ENCODE measurements around the gene NDUFA3.

Gene NDUFA3

GRCh38 chr19:54137699-54138488 is 35.2 kb downstream of the NDUFA3 start, which contains the start of gene CNOT3:
CNOT3 (plus strand) TSS chr19:54137762; CDS start chr19:54142979, 5,217 bp downstream.
- no peak for DNase-seq (ENCODE audit: low read depth in 2 of 2)

DNA sequence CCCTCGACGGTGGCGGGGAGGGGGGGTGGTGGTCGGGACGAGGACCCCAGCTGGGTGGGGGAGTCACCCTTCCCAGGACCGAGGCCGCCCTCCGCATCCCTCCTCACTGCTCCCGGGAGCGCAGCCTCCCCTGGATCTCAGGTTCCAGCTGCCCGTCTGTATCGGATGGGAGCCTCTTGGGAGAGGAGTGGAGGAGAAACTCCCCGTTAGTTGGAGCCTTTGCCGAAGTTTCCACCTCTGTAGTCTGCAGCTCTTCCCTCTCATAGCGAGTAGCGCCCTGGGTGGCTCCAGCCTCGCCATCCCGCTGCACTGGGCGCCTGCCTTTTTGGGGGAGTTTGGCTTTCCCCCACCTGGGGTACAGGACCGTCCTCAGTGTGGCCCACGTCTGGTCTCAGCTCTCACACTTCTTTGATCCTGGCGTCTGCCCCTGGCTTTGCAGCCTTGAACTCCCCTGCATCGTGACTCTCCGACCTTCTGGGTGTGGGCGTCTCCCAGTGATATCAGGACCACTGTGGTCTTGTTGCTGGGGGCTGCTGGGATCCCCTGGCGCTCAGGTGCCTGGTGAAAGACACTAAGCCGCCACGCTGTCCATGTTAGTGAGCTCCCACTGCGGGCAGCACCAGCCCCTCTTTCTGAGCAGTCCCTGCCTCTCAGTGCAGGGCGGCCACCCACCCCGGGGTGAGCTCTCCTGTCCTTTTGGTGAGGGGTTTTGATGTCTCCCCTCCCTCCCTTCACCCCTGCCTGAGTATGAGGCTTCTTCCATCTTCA is 36.0 kb downstream of the NDUFA3 start:
- no peak for DNase-seq (ENCODE audit: low read depth in 2 of 2)

- DNase-seq (ENCODE audit: low read depth in 2 of 2): no peak
These were observed 38.7 kb downstream of the NDUFA3 start for GRCh38 chr19:54141356-54141755.

- DNase-seq (ENCODE audit: low read depth in 2 of 2): no peak
These were observed 39.6 kb downstream of the NDUFA3 start for GRCh38 chr19:54142166-54142780.

DNA sequence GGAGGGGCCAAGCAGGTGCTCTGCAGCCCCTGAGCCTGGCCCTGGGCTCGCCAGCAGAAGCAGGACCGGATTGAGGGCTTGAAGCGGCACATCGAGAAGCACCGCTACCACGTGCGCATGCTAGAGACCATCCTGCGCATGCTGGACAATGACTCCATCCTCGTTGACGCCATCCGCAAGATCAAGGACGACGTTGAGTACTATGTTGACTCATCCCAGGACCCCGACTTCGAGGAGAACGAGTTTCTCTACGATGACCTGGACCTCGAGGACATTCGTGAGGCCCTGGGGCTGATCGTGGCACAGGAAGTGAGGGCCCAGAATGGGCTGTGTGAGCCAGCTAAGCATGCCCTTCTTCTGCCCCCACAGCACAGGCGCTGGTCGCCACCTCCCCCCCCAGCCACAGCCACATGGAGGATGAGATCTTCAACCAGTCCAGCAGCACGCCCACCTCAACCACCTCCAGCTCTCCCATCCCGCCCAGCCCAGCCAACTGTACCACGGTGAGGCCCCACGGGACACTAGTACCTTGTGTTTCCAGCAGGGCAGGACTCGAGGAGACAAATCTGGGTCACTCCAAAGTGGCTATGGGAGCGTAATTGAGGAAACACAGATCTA is 43.0 kb downstream of the NDUFA3 start:
- DNase-seq (ENCODE audit: low read depth in 2 of 2): no peak

DNA sequence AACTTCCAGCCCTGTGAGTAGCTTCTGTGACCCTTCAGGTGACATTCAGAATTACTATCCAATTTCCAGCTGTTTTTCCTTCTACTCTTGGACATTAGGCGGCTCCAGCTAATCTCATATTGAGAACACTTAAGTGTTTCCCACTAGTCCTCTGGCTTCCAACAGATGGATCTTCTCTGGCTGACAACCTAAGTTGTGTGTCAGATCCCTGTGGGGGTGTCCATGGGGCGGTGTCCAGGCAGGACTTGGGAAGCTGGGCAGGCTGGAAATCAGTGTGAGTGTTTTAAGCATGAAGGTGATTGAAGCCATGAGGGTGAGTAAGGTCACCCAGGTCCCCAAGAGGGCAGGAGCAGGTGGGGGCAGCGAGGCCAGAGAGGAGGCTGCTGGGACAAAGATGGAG is 45.0 kb downstream of the NDUFA3 start:
- no peak for DNase-seq (ENCODE audit: low read depth in 2 of 2)

DNA sequence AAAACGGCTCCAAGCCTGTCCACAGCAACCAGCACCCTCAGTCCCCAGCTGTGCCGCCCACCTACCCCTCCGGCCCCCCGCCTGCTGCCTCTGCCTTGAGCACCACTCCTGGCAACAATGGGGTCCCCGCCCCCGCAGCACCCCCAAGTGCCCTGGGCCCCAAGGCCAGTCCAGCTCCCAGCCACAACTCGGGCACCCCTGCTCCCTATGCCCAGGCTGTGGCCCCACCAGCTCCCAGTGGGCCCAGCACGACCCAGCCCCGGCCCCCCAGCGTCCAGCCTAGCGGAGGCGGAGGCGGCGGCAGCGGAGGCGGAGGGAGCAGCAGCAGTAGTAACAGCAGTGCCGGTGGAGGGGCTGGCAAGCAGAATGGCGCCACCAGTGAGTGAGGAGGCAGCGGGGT is 45.5 kb downstream of the NDUFA3 start:
- no peak for DNase-seq (ENCODE audit: low read depth in 2 of 2)

GRCh38 chr19:54149021-54149812 is 46.6 kb downstream of the NDUFA3 start:
- DNase-seq (ENCODE audit: low read depth in 2 of 2): no peak

DNA sequence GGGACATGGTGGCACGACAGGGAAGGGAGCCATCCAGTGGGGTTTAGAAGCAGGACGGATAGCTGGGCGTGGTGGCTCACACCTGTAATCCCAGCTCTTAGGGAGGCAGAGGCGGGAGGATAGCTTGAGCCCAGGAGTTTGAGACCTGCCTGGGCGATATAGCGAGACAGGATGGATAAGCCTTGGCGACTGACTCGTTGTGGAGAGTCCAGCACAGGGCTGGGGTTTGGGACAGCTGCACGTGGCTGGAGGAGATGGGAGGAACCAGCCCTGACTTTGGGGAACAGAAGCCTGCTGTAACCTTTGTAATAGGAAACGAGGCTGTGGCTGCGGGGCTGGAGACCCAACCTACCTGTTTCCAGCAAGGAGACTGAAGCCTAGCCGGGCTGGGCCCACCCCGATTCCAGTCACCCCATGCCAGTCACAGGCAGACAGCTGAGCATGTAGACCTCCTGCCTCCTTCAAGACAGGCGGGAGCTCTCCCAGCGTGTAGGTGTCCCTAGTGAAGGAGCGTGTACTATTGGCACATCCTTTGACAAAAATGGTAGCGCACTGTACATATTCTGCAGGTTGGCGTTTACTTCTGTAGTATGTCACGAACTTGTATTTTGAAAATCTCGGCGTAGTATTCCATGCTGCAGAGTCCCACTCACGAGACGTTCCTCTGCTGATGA is 48.8 kb downstream of the NDUFA3 start:
- DNase-seq (ENCODE audit: low read depth in 2 of 2): no peak

- DNase-seq (ENCODE audit: low read depth in 2 of 2): no peak
These were observed 49.6 kb downstream of the NDUFA3 start for GRCh38 chr19:54152267-54152666.

DNA sequence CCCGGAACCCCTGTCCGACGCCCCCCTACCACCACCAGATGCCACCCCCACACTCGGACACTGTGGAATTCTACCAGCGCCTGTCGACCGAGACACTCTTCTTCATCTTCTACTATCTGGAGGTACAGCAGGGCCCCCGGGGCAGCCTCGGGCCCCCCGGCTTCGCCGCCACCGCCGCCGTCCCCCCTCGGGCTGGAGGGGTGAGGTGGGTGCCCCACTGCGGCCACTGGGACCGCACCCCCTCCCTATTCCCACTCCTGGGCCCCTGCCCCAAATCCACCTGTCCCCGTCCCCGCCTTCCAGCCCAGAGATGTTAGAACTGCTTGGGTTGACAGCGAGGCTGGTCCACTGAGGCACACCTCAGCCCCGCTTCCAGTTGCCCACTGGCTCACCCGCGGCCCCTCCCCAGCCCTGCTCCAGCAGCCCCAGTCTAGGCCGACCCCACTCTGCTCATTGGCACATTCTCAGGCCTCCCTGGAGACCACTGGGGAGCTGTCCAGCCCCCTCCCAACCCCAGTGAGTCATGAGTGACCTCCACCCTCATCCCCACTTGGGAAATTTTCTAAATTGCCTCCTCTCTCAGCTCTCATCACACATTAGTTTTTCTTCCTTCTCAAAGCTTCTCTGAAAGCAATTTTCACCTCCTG is 50.3 kb downstream of the NDUFA3 start:
- DNase-seq (ENCODE audit: low read depth in 2 of 2): no peak

- no peak for DNase-seq (ENCODE audit: low read depth in 2 of 2)
These were observed 51.2 kb downstream of the NDUFA3 start for GRCh38 chr19:54153731-54154326.

DNA sequence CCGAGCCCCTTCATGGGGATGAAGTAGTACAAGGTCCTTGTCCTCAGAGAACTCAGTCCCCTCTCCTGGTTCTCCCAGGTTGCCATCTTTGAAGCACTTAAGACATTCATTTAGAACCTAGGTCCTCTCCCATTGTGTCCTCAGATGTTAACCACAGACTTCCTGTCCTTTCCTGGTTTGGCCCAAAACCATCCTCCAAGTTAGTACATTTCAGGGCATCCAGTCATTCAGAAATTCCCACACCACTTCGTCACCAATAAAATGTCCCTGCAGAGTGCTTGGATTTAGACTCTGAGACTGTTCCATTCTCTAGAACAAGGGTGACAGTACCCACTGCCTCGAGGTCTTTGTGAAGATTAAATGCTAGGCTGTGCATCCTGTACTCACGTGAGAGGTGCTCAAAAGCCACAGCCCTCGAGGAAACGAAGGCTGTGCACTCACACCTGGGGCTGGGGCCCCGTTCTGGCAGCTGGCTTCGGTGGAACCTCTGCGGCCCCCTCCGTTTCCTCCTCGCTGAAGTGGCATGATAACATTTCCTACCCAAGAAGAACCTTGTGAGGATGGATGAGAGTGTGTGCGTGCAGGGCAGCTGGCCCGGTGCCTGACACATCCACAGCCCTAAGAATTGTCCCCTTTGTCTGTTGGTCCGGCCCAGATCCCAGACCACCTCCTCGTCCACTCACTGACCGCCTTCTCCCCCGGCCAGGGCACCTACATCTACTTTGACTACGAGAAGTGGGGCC is 52.1 kb downstream of the NDUFA3 start:
- DNase-seq (ENCODE audit: low read depth in 2 of 2): no peak

DNA sequence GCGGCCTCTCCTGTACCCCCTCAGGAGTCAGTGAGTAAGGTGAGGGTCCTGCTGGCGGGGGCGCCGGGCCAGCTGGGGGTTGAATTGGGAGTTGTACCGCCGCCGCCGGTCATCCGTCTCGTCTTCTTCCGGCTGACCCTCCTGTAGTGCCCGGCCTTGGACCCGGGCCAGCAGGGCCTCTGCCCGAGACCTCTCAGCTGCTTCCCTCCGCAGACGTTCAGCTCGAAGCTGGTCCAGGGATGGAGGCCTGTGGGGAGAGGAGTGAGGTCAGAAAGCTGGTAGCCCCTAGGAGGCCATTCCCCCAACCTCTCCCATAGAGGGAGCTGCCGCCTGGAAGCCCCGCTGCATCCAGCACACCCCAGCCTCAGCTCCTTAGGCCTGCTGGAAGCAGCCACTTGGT is 53.0 kb downstream of the NDUFA3 start:
- DNase-seq (ENCODE audit: low read depth in 2 of 2): no peak

- no peak for DNase-seq (ENCODE audit: low read depth in 2 of 2)
These were observed 53.8 kb downstream of the NDUFA3 start for GRCh38 chr19:54156490-54156889.

DNA sequence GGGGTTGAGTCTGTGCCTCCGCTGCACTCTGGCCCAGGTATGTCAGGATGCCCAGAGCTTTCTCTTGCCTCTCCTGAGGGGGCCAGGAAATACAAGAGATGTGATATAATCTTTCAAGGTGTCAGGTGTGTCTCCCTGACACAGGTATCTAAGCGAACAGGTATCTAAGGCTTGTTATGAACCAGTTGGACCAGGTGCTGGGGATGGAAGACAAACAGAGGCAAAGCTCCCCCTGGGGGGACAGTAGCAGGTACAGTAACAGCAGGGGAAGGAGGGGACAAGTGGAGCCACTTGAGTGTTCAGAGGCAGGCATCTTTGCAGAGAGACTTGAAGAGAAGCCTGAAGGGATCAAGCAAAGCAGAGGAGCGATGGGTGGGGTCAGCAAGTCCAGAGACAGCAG is 54.3 kb downstream of the NDUFA3 start:
- no peak for DNase-seq (ENCODE audit: low read depth in 2 of 2)

Data from stimulated activated CD4-positive, alpha-beta T cell treated with anti-CD3 and anti-CD28 coated beads, Interleukin-15, amount 100 ng/mL, for 48 hours (primary cell).